CMK (cell line): Measurements from ENCODE around the gene PCYT2.

ENCODE experiments used
- DNase-seq: peaks from one replicate; pipeline ENCODE4 v3.0.0-alpha.2; 2010; ENCODE audit warnings: low read depth

Gene PCYT2

DNA sequence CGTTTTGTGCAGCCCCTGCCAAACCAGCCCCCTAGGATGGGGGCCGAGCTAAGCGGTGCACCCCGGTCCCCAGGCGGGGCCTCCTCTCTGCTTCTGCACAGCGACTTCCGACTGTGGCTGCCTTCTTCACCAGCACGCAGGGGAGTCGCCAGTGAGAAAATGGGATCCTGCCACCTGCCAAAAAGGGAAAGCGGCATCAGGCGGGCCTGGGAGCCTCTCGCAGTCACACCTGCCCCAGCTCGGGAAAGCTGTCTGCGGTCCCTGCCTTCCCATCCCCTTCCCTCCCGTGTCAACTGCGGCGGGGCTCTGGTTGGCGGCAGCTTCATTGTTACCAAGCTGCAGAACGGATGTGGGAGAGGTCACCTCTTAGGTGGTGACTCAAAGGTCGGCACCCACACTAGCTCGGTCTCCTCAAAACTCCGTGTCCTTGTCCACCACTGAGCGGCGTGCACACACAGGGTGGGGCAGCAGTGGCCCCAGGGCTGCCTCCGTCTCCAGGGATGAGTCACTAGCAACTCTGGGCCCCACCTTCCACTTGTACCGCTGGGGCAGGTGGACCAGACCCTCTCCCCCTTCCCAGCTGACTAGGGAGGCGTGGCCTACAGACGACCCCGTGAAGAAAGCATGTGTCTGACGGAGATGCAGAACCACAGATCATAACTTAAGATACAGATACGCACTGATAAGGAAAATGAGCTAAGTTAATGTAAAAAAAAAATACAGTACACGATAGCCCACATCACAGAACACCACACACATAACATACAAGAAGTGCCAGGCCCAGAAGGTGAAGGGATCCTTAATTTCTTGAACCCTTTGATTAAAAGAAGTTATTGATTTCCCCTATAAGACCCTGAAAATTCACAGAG is 1.5 kb upstream of the PCYT2 start:
- DNase-seq: no peak

DNA sequence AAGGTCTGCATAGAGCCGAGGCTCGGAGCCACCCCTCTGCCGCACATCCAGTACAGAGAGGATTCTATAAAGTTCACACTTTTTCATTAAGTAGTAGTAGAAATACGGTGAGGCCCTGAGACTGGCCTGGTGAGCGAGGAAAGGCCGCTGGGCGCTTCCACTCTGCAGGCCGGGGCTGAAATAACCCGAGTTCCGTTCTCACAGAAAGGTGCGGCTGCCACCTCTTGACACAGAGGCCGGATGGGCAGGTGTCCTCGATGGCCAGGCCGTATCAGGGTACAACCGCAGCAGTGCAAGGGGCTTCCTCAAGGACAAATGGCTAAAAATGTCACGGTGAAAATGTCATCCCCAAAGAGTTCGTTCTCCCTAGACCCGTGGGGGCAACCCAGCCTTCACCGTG is 770 bp upstream of the PCYT2 start:
- no peak for DNase-seq

DNA sequence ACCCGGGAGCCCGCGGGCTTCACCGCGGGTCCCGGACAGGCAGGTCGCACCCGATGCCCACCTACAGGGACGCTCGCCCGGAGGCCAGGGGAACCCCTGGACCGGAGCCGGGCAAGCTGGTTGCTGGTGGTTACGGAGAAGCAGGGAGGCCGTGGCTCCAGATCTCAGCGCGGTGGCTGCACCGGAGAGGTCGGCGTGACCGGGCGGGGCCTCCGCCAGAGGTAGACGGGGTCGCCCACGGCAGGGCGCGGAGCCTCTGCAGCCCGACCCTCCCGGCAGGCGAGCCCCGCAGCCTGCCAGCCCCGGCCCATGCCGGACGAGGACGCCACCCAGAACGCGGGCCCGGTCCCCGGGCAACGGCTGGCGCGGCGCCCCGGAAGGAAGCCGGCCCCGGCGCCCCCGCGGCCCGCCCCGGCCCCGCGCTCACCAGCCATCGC is 341 bp downstream of the PCYT2 start:
- no peak for DNase-seq

DNA sequence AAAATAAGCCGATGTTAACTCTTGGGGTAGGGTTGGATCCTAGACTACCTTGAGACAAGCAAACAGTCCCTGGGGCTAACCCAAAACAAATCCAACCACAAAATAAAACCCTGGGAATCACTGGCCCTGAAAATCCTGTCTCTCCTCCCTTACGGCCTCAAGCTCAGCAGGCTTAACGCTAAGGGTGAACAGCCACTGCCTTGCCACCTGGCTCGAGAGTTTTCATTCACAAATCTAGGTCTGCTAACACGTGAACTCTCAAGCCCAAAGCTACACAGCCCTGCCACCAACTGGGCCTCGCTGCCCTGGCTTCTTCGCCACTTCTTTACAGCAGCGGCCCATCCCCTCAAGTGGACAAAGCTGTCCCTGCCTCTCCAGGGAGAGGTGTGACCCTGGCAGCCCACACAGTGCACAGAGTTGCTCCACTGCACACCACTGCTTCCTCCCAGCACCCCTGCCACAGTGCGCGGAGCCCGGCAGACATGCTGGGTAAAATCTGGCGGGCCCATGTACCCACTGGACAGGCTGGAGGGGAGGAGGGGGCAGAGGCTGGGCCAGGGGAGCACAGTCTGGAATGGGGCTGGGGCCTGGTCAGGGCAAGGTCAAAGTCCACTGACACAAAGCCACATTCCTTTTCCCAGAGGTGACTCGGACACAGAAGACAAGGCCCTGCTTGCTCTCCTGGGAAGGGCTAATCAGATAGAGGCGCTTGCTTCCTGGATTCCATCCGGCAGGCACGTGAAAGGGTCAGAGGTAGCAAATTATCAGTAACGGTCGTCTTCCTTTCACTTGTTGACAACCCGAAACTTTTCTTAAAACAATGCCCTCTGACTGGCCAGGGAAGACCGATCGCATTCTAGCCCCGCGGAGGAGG is 996 bp downstream of the PCYT2 start:
- DNase-seq: no peak

GRCh38 chr17:81909231-81909630 is 2.0 kb downstream of the PCYT2 start:
- DNase-seq: no peak

- DNase-seq: no peak
Measured at GRCh38 chr17:81908793-81909192, 2.4 kb downstream of the PCYT2 start.

DNA sequence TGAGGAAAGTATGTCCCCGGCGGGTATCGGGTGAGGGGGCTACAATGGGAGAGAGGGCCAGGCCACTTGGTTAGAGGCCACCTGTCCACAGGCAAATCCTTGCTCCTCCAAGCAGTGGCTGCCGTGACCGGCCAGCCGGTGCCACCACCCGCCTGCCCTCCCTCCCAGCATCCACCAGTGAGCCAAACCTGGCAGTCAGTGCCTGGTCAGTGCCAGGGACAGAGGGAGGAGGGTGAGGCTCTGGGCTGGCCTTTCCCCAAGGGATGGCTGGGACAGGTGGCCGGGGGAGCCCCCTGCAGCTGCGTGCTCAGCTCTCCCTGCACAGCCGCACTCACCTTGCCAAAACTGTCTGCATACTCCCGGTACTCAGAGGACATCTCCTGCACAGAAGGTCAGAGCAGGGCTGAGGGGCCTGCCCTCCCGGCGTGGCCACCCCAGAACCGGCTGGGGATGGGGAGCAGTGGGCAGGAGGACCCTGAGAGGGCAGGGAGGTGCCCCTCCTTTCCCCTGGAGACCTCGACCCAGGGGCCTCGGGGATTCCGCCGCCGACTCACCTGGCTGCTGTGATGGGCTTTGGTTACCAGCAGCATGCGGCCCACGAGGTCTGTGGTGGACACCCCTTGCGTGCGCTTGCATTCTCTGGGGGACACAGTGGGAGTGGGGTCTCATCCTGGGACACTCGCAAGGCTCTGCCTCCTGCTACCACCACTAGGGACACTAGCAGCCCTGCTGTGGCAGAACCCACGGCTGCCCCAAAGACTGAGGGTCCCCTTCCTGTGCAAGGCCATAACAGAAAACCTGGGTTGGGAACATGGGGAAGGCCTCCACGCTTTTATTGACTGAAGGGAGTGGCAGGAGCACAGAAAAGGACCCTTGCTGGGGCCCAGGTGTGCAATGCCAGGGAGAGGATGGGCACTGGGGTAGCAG is 3.7 kb downstream of the PCYT2 start:
- no peak for DNase-seq

DNA sequence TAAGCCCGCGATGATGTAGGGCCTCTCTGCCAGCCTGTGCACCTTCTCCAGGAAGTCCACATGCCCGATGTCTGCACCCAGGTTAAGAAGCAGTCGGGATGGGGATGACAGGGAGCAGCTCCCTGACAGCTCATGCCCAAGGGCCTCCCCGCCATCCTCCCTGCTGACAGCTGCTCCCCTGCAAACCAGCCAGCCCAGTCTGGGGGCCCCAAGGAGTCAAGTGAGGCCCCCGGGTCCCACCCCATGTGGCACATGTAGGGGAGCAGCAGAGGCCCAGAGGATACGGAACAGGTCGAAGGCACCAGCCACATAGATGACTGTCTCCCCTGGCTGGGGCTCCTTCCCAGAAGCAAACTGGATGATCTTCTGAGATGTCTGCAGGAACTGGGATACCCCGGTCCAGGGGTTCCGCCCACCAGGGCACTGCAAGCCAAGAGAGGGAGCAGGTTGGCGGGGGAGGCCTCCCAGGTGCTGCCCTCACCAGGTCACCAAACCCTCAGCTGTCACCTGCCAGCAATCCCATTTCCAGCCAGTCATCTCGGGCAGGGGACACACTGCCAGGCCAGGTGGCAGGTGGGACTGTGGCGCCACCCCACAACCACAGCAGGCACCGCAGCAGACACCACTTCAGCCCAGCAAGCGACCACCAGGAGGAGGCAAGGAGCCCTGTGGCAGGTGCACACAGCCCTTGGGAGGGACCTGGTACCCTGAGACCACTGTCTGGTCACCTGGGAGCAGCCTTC is 4.6 kb downstream of the PCYT2 start:
- no peak for DNase-seq

DNA sequence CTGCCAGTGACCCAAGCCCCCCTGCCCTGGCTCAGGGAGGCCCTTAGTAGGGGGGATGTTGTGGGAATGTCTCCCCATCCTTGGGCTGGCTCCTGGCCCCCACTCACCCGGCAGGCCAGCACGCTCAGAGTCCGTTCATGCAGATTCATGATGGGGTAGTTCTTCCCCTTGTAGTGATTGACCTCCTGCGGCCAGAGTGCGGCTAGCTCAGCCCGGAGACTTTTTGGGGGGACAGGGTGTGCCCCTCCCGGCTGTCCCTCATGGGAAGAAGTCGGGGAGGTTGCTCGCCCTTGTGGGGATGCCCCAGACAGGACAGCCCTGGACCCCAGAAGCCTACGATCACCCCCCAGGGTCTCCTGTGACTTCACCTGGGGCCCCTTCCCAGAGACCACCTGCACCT is 5.2 kb downstream of the PCYT2 start:
- no peak for DNase-seq

GRCh38 chr17:81905424-81905875 is 5.7 kb downstream of the PCYT2 start:
- no peak for DNase-seq

DNA sequence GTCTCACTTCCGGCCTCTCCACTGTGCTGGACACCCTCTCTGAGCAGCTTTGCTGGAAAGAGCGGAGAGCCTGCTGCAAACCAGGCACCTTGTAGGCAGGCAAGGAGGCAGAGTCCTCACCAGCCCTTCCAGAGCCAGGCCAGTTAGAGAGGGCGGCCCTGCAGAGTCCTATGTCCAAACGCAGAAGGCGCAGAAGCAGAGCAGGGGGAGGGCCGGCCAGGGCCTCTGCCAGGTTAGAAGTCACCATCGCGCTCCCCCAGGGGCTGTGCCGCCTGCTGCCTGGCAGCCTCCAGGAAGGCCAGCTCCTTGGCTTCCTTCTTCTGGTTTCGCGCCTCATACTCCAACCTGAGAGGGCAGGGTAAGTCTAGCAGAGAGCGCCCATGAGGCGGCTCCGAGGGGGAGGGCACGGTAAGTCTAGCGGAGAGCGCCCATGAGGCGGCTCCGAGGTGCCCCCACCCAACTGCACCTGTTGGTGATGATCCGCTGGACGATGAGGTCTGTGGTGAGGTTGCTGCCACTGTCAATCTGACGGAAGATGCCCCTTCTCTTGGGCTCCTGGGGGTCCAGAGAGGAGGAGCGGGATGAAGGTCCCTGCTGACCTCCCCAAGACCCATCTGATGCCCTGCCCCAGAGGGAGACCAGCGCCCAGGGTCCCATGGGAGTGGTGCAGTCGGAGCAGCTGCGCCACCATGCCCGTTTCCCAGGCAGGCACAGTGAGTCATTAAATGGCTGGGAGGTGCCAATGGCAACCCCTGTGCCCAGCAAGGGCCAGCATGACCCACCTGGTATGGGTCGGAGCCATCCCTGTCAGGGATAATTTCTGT is 6.4 kb downstream of the PCYT2 start:
- DNase-seq: no peak

DNA sequence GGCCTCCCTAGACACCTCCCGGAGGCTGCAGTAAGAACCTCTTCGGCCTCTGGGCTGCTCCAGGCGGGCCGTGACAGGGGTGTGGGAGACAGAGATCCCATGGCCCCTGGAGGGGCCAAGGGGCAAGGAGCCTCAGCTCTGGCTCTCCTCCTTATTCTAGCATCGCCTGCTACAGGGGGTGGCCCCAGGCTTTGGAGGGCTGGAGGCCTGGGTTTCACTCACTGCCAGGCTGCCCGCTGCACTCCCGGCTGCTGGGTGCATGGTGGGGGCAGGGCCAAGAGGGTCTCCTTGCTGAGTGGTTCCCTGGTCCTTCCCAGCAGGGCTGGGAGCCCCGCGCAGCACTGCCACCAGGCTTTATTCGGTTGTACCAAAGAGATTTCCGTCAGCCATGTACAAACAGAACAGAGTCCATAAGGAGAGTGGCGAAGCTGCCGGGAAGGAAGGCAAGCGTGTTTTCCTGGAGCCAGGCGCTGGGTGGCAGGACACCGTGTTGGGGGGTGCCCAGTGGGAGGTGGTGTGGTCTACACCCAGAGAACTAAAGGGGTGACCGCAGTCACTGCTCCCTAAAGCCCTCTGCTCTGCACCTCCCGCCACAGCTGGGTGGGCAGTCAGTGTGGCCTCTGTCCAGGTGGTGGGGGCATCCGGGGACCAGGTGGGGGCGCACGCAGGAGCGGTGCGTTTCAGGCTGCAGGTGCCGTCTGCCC is 7.2 kb downstream of the PCYT2 start:
- DNase-seq: no peak

DNA sequence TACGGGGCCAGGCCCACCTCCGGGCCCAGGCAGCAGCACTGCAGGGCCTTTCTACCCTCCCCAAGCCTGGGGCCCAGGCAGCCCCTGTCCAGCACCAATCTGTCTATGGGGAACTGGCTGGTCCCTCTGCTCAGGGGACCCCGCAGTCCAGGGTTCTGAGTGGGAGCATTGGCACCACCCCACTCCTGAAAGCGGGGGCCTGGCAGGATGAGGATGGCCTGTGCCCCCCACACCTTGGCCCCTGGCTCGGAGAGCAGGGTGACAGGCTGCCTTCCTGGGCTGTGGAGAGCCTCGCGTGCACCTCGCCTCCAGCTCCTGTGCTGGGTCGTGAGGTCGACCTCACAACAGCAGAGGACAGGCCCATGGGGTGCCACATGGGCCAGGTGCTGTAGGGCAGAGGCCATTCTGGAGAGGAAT is 7.8 kb downstream of the PCYT2 start:
- DNase-seq: no peak

DNA sequence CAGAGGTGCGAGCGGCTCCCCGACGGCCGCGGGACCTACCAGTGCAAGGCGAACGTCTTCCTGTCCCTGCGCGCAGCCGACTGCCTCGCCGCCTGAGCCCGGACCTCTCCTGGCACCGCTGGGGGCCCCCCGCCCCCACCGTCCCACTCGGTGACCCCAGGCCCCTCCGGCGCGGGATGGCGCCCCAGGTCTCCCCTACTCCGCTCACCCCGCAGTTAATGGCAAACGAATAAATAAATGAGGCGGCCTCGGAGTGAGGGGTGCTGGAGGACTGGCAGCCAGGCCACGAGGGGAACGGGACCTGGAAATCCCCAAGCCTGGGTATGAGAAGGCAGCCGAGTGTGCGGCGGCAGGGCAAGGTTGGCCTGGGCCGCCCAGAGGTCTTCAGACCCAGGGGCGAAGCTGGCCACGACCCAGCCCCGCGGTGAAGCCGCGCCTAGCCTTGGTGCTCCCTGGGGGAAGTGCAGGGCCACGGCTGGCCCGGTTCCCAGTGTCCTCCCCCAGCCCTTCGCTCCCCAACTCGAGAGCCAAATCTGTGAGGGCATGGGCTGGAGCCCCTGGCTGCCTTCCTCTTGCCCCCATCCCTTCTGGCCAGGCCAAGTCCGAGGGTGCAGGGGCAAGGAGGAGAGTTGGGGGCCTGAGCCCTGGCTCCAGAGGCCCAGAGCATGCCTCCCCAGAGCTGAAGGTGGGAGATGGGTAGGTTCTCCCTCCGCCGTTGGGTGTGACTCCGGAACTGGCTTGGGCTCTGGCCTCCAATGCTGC is 8.4 kb downstream of the PCYT2 start:
- no peak for DNase-seq

- DNase-seq: no peak
Measured at GRCh38 chr17:81902023-81902652, 9.1 kb downstream of the PCYT2 start, which contains the start of gene NPB. NPB (plus strand) TSS chr17:81902238; CDS start chr17:81902278, 40 bp downstream.

- DNase-seq: no peak
Measured at GRCh38 chr17:81901167-81902022, 9.8 kb downstream of the PCYT2 start.

GRCh38 chr17:81900181-81900820 is 10.9 kb downstream of the PCYT2 start:
- no peak for DNase-seq
